ENCODE measurements around the gene HSD17B12. TPM values are rescaled to one million over a fixed set of nuclear protein-coding genes. Genes with fewer than 3 reads are reported as not detected.

Gene HSD17B12
- total RNA-seq, 1 experiment from 2014 or later, result 71.1 TPM

GRCh38 chr11:43797866-43798265, 117.3 kb downstream of the HSD17B12 start:
- no peak for DNase-seq (ENCODE audit: low read depth)

GRCh38 chr11:43802509-43802908, 122.0 kb downstream of the HSD17B12 start:
- no peak for DNase-seq (ENCODE audit: low read depth)

GRCh38 chr11:43803766-43804165, 123.2 kb downstream of the HSD17B12 start:
- DNase-seq (ENCODE audit: low read depth), result no peak

GRCh38 chr11:43806976-43807375, 126.4 kb downstream of the HSD17B12 start:
- DNase-seq (ENCODE audit: low read depth), result no peak

GRCh38 chr11:43810929-43811596, 130.5 kb downstream of the HSD17B12 start:
- DNase-seq (ENCODE audit: low read depth), result no peak

- DNase-seq (ENCODE audit: low read depth), result no peak
These were observed 131.9 kb downstream of the HSD17B12 start for GRCh38 chr11:43812471-43812870.

- DNase-seq (ENCODE audit: low read depth), result no peak
These were observed 137.7 kb downstream of the HSD17B12 start for GRCh38 chr11:43818220-43818619.

GRCh38 chr11:43819926-43820325, 139.4 kb downstream of the HSD17B12 start:
- no peak for DNase-seq (ENCODE audit: low read depth)

- DNase-seq (ENCODE audit: low read depth), result no peak
These were observed 142.8 kb downstream of the HSD17B12 start for GRCh38 chr11:43823316-43823715.

- no peak for DNase-seq (ENCODE audit: low read depth)
These were observed 143.3 kb downstream of the HSD17B12 start for GRCh38 chr11:43823851-43824250.

GRCh38 chr11:43825217-43825816, 144.8 kb downstream of the HSD17B12 start:
- DNase-seq (ENCODE audit: low read depth), result peak; percentile 14

GRCh38 chr11:43830928-43831440, 150.4 kb downstream of the HSD17B12 start:
- DNase-seq (ENCODE audit: low read depth), result peak; percentile 96

GRCh38 chr11:43832536-43832935, 152.0 kb downstream of the HSD17B12 start:
- no peak for DNase-seq (ENCODE audit: low read depth)

- DNase-seq (ENCODE audit: low read depth), result no peak
These were observed 153.1 kb downstream of the HSD17B12 start for GRCh38 chr11:43833657-43834073.

GRCh38 chr11:43834286-43834685, 153.7 kb downstream of the HSD17B12 start:
- no peak for DNase-seq (ENCODE audit: low read depth)

- DNase-seq (ENCODE audit: low read depth), result no peak
These were observed 154.6 kb downstream of the HSD17B12 start for GRCh38 chr11:43835104-43835503.

GRCh38 chr11:43837879-43838278, 157.3 kb downstream of the HSD17B12 start:
- DNase-seq (ENCODE audit: low read depth), result no peak

- no peak for DNase-seq (ENCODE audit: low read depth)
These were observed 161.5 kb downstream of the HSD17B12 start for GRCh38 chr11:43842021-43842420.

- no peak for DNase-seq (ENCODE audit: low read depth)
These were observed 165.3 kb downstream of the HSD17B12 start for GRCh38 chr11:43845816-43846215.

- peak; percentile 60 for DNase-seq (ENCODE audit: low read depth)
These were observed 171.6 kb downstream of the HSD17B12 start for GRCh38 chr11:43852057-43852636.

- no peak for DNase-seq (ENCODE audit: low read depth)
These were observed 173.2 kb downstream of the HSD17B12 start for GRCh38 chr11:43853781-43854180.

- no peak for DNase-seq (ENCODE audit: low read depth)
These were observed 176.5 kb downstream of the HSD17B12 start for GRCh38 chr11:43856993-43857392.

- no peak for DNase-seq (ENCODE audit: low read depth)
These were observed 180.6 kb downstream of the HSD17B12 start for GRCh38 chr11:43861141-43861540.

All from Daoy (cell line).